GM23338 (cell line): ENCODE measurements around the gene ZBTB39. TPM values are rescaled to one million over a fixed set of nuclear protein-coding genes. Genes with fewer than 3 reads are reported as not detected.

Experiments used
- ATAC-seq: fragments of 200-7000 bp; cut with Tn5 transposase; 3 replicates; pipeline ENCODE4 v1.9.1; 2020
- DNase-seq: peaks from one replicate; pipeline ENCODE4 v3.0.0-alpha.2; 2015; ENCODE audit warnings: low spot score
- H2AFZ ChIP-seq: fragments of 200-600 bp; sonication (generic); 2 replicates; pipeline ENCODE4 v1.8.0; 2016; ENCODE audit warnings: antibody characterized with exemption, mild to moderate bottlenecking, moderate library complexity
- H3F3A ChIP-seq: fragments of 200-600 bp; sonication (generic); replicated peaks from 2 replicates; pipeline ENCODE4 v1.8.0; 2017; ENCODE audit warnings: antibody characterized with exemption, mixed run types, low read depth
- H3K27ac ChIP-seq: fragments of 200-600 bp; sonication (generic); 2 replicates; pipeline ENCODE4 v1.6.1; 2016; ENCODE audit warnings: low read depth
- H3K27me3 ChIP-seq: fragments of 200-600 bp; sonication (generic); 2 replicates; pipeline ENCODE4 v1.8.0; 2016; ENCODE audit warnings: mild to moderate bottlenecking, mixed run types, moderate library complexity; ENCODE audit not compliant: insufficient read depth
- H3K36me3 ChIP-seq: fragments of 200-600 bp; sonication (generic); 2 replicates; pipeline ENCODE4 v1.8.0; 2016; ENCODE audit warnings: mild to moderate bottlenecking; ENCODE audit not compliant: insufficient read depth
- H3K4me1 ChIP-seq: fragments of 200-600 bp; sonication (generic); 2 replicates; pipeline ENCODE4 v1.8.0; 2016; ENCODE audit warnings: mild to moderate bottlenecking, moderate library complexity; ENCODE audit not compliant: insufficient read depth
- H3K4me2 ChIP-seq: fragments of 200-600 bp; sonication (generic); 2 replicates; pipeline ENCODE4 v1.7.1; 2017; ENCODE audit warnings: mixed run types
- H3K4me3 ChIP-seq: fragments of 200-600 bp; sonication (generic); 2 replicates; pipeline ENCODE4 v1.6.1; 2016; ENCODE audit warnings: mixed run types
- H3K79me2 ChIP-seq: fragments of 200-600 bp; sonication (generic); replicated peaks from 2 replicates; pipeline ENCODE4 v1.8.0; 2017; ENCODE audit warnings: mild to moderate bottlenecking; ENCODE audit not compliant: insufficient read depth
- H3K9me2 ChIP-seq: fragments of 200-600 bp; sonication (generic); 2 replicates; pipeline ENCODE4 v1.8.0; 2017; ENCODE audit not compliant: insufficient read depth
- H4K20me1 ChIP-seq: fragments of 200-600 bp; sonication (generic); replicated peaks from 2 replicates; pipeline ENCODE4 v1.8.0; 2017; ENCODE audit warnings: mild to moderate bottlenecking; ENCODE audit not compliant: insufficient read depth
- H3K27ac Mint-ChIP-seq: 2 replicates; pipeline ENCODE4 v1.8.0; 2020; ENCODE audit warnings: inconsistent platforms, mild to moderate bottlenecking, moderate library complexity, mixed read lengths
- H3K27me3 Mint-ChIP-seq: 3 replicates; pipeline ENCODE4 v1.8.0; 2022; ENCODE audit warnings: low read depth, mild to moderate bottlenecking, moderate library complexity, mixed read lengths, inconsistent platforms; ENCODE audit not compliant: insufficient read depth, poor library complexity
- H3K36me3 Mint-ChIP-seq: 3 replicates; pipeline ENCODE4 v1.8.0; 2021; ENCODE audit warnings: low read depth, mild to moderate bottlenecking, inconsistent platforms, moderate library complexity, mixed read lengths
- H3K4me1 Mint-ChIP-seq: 3 replicates; pipeline ENCODE4 v1.8.0; 2020; ENCODE audit warnings: mild to moderate bottlenecking, inconsistent platforms, mixed read lengths
- H3K4me3 Mint-ChIP-seq: 3 replicates; pipeline ENCODE4 v1.8.0; 2021; ENCODE audit warnings: moderate library complexity, mild to moderate bottlenecking, inconsistent platforms, mixed read lengths
- H3K9me3 Mint-ChIP-seq: 3 replicates; pipeline ENCODE4 v1.8.0; 2020; ENCODE audit warnings: moderate library complexity, mild to moderate bottlenecking, inconsistent platforms, mixed read lengths
- CREB1 ChIP-seq: fragments of 250-450 bp; sonication (Bioruptor Pico); IDR thresholded peaks from 2 replicates; pipeline ENCODE4 v1.5.0; 2020; ENCODE audit warnings: low read depth, mild to moderate bottlenecking, moderate library complexity
- EZH2 ChIP-seq: fragments of 200-600 bp; sonication (generic); IDR thresholded peaks from one replicate; pipeline ENCODE4 v1.8.0; 2017; ENCODE audit warnings: antibody characterized with exemption, mild to moderate bottlenecking, low read depth; ENCODE audit not compliant: unreplicated experiment
- EZH2phosphoT487 ChIP-seq: fragments of 200-600 bp; sonication (generic); IDR thresholded peaks from one replicate; pipeline ENCODE4 v1.8.1; 2018; ENCODE audit warnings: antibody characterized with exemption; ENCODE audit not compliant: unreplicated experiment
- STAT1 ChIP-seq: IDR thresholded peaks from one replicate; pipeline ENCODE4 v1.6.1; 2016; ENCODE audit warnings: antibody characterized with exemption; ENCODE audit not compliant: unreplicated experiment
- polyA plus RNA-seq: library from polyadenylated mRNA; unstranded; fragments of >200 nt; fragmentation: Nextera tagmentation; extraction: Ambion mirVana; gene quantifications from 2 replicates; pipeline ENCODE4 v1.2.1, GENCODE V29; 2016
- total RNA-seq: library from RNA; depleted of rRNA; stranded (reverse); fragments of >200 nt; shearing (Covaris generic); gene quantifications from 2 replicates; pipeline ENCODE4 v1.2.3, GENCODE V29; 2014
- TF ChIP-seq, protein P1 (sequence below): IDR thresholded peaks from 2 replicates; pipeline ENCODE4 v1.6.1; 2016; ENCODE audit warnings: antibody characterized with exemption
- TF ChIP-seq, protein P2 (sequence below): IDR thresholded peaks from one replicate; pipeline ENCODE4 v1.6.1; 2018; ENCODE audit warnings: antibody characterized with exemption; ENCODE audit not compliant: unreplicated experiment
- TF ChIP-seq, protein P3 (sequence below), 2 experiments: fragments of 200-600 bp in 1 of 2; sonication (generic) in 1 of 2; conservative IDR thresholded peaks; 2 replicates each; pipeline versions ENCODE4 v1.5.1 to v1.6.1; 2016 to 2017; ENCODE audit warnings: antibody characterized with exemption in 2 of 2, low read depth in 2 of 2, mild to moderate bottlenecking in 2 of 2, moderate library complexity in 1 of 2

ZBTB39 gene
- total and polyA plus RNA-seq, 2 experiments from 2014 or later: 6.6 to 26.7 TPM

DNA sequence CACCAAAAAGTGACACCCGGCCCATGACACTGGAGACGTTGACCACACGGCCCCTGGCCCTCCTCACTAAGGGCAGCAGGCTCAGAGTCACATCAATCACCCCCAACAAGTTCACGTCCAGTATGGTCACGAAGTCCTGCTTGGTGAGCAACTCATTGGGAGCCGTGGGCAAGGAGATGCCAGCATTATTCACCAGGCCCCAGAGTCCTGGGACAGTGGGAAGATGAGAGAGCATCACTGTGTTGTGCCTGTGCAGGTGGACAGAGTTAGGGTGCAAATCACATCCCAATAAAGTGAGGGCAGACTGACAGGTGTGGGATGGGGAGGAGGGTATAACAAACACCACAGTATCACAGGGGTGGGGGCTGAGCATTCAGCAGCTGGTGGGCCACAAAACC is 51.4 kb downstream of the ZBTB39 start (continued):
- TF ChIP-seq, protein P1, sequence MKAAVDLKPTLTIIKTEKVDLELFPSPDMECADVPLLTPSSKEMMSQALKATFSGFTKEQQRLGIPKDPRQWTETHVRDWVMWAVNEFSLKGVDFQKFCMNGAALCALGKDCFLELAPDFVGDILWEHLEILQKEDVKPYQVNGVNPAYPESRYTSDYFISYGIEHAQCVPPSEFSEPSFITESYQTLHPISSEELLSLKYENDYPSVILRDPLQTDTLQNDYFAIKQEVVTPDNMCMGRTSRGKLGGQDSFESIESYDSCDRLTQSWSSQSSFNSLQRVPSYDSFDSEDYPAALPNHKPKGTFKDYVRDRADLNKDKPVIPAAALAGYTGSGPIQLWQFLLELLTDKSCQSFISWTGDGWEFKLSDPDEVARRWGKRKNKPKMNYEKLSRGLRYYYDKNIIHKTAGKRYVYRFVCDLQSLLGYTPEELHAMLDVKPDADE: no peak

DNA sequence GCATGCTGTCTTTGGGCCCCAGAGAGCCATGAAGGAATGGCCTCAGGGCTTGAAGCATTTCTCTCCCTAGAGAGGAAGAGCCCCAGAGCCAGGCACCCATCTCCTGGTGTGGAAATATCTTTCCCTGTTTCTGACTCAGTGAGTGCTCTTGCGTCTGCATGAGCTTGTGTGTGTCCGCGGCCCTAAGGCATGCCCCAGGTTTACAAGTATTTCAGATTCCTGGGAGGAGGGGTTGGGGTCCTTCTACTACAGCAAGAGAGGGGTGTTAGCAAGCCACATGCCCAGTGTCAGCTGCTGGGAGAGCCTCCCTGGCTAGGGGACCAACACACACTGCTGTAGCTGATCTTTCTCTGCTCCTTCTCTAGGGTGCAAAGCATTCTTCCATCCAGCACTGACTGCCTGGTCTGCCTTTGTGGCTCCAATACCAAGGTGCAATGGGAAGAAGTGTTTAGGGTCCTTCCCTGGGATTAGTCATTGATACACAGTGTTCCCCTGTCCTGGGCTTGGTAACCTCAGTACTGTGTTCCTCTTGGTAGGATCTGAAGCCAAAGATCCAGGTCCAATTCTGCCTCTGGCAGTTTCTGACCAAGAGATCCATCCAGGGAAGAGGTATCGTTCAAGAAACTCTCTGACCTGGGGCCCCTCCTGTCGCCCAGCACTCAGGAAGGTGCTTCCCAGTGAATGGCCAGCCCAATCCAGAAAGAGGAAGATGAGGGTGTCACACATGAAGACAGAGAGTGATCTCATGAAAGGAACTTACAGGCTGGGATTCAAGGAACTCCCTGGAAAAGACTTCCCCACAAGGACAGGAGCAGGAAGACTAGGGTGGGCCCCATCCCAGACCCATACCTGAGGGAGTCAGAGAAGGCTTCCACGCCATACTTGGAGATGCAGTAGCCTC is 52.0 kb downstream of the ZBTB39 start:
- DNase-seq: no peak

DNA sequence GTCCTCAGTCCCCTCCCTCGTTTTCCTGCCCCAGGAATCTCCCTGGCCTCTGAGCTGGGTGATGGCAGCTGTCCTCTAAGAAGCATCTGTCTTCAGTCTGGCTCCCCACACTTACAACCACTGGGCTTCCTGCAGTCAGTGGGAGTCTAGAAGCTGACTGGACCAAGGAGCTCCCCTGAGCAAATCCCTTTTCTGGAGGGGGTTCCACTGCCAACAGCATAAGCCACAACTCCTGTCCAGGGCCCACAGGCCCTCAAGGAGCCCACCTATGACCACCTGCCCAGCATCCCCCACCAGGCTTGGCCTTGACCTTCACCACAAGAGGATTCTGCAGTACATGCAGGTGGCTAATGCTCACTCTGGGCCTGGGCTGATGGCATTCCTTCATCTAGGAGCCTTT is 53.0 kb downstream of the ZBTB39 start:
- Mint-ChIP-seq H3K4me1 (no peaks in the 10 kb centered on the region), H3K9me3 (peaks cover 32% of the 10 kb centered on the region), H3K27ac (no peak overlapping the region), H3K36me3 (peaks cover 5% of the 10 kb centered on the region), H3K27me3 (peaks cover 12% of the 10 kb centered on the region), H3K4me3 (no peak overlapping the region)
- no peaks in the 10 kb centered on the region for H3K27me3 ChIP-seq
- no peaks in the 10 kb centered on the region for H3K79me2 ChIP-seq
- no peaks in the 10 kb centered on the region for H3F3A ChIP-seq
- no peak overlapping the region for H3K4me2 ChIP-seq
- no peak for ATAC-seq
- H3K9me2 ChIP-seq: peaks cover 4% of the 10 kb centered on the region; the same call in 1 of the 2 replicates
- H2AFZ ChIP-seq: no peak overlapping the region
- H3K4me3 ChIP-seq: no peak overlapping the region
- no peak overlapping the region for H3K27ac ChIP-seq
- H3K4me1 ChIP-seq: no peaks in the 10 kb centered on the region
- no peaks in the 10 kb centered on the region for H3K36me3 ChIP-seq
- no peaks in the 10 kb centered on the region for H4K20me1 ChIP-seq
- DNase-seq: no peak
- TF ChIP-seq CREB1 (CRISPR knock-in tag) (no peak), EZH2 (no peak)
- TF ChIP-seq, protein P2, sequence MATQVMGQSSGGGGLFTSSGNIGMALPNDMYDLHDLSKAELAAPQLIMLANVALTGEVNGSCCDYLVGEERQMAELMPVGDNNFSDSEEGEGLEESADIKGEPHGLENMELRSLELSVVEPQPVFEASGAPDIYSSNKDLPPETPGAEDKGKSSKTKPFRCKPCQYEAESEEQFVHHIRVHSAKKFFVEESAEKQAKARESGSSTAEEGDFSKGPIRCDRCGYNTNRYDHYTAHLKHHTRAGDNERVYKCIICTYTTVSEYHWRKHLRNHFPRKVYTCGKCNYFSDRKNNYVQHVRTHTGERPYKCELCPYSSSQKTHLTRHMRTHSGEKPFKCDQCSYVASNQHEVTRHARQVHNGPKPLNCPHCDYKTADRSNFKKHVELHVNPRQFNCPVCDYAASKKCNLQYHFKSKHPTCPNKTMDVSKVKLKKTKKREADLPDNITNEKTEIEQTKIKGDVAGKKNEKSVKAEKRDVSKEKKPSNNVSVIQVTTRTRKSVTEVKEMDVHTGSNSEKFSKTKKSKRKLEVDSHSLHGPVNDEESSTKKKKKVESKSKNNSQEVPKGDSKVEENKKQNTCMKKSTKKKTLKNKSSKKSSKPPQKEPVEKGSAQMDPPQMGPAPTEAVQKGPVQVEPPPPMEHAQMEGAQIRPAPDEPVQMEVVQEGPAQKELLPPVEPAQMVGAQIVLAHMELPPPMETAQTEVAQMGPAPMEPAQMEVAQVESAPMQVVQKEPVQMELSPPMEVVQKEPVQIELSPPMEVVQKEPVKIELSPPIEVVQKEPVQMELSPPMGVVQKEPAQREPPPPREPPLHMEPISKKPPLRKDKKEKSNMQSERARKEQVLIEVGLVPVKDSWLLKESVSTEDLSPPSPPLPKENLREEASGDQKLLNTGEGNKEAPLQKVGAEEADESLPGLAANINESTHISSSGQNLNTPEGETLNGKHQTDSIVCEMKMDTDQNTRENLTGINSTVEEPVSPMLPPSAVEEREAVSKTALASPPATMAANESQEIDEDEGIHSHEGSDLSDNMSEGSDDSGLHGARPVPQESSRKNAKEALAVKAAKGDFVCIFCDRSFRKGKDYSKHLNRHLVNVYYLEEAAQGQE: no peak
- TF ChIP-seq, protein P3, sequence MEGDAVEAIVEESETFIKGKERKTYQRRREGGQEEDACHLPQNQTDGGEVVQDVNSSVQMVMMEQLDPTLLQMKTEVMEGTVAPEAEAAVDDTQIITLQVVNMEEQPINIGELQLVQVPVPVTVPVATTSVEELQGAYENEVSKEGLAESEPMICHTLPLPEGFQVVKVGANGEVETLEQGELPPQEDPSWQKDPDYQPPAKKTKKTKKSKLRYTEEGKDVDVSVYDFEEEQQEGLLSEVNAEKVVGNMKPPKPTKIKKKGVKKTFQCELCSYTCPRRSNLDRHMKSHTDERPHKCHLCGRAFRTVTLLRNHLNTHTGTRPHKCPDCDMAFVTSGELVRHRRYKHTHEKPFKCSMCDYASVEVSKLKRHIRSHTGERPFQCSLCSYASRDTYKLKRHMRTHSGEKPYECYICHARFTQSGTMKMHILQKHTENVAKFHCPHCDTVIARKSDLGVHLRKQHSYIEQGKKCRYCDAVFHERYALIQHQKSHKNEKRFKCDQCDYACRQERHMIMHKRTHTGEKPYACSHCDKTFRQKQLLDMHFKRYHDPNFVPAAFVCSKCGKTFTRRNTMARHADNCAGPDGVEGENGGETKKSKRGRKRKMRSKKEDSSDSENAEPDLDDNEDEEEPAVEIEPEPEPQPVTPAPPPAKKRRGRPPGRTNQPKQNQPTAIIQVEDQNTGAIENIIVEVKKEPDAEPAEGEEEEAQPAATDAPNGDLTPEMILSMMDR (conservative IDR thresholded peaks at IDR 0.05; ENCODE audit: low read depth in 2 of 2): no peak

More for the DNA sequence above, 52.0 kb downstream of the ZBTB39 start:
- Histone ChIP-seq H3K79me2 (no peaks in the 10 kb centered on the region), H3K9me2 (peaks cover 4% of the 10 kb centered on the region; the same call in 1 of the 2 replicates), H2AFZ (no peak overlapping the region), H4K20me1 (no peaks in the 10 kb centered on the region), H3K27ac (no peak overlapping the region), H3K4me2 (no peak overlapping the region), H3K4me3 (no peak overlapping the region), H3K4me1 (no peaks in the 10 kb centered on the region), H3K36me3 (no peaks in the 10 kb centered on the region), H3F3A (no peaks in the 10 kb centered on the region), H3K27me3 (no peaks in the 10 kb centered on the region)
- H3K27ac Mint-ChIP-seq: no peak overlapping the region
- peaks cover 12% of the 10 kb centered on the region for H3K27me3 Mint-ChIP-seq
- no peak for ATAC-seq
- no peaks in the 10 kb centered on the region for H3K4me1 Mint-ChIP-seq
- no peak overlapping the region for H3K4me3 Mint-ChIP-seq
- peaks cover 41% of the 10 kb centered on the region for H3K9me3 Mint-ChIP-seq
- TF ChIP-seq EZH2phosphoT487 (no peak), CREB1 (CRISPR knock-in tag) (no peak), EZH2 (no peak), STAT1 (no peak)
- H3K36me3 Mint-ChIP-seq: peaks cover 5% of the 10 kb centered on the region
